Lung (tissue), 12 donors: ENCODE measurements around the gene MATN1. TPM values are rescaled to one million over a fixed set of nuclear protein-coding genes. Genes with fewer than 3 reads are reported as not detected.

Source experiments
- ATAC-seq: fragments of 200-7000 bp; cut with Tn5 transposase; one replicate; pipeline ENCODE4 v1.9.1; 2020; ENCODE audit warnings: moderate number of reproducible peaks; ENCODE audit not compliant: insufficient read depth, low FRiP score
- DNase-seq, 3 donors: peaks; one replicate each; pipeline ENCODE4 v3.0.0-alpha.2; 2013 to 2017
- H3K27ac ChIP-seq, 2 donors: one replicate each; pipeline ENCODE4 v1.5.1; 2013; ENCODE audit warnings: mild to moderate bottlenecking in 2 of 2, moderate library complexity in 2 of 2, control low read depth in 1 of 2, inconsistent platforms in 1 of 2, low read depth in 1 of 2, low read length in 1 of 2
- H3K27me3 ChIP-seq, 3 donors: one replicate each; pipeline ENCODE4 v1.5.1; 2013; ENCODE audit warnings: low read length in 2 of 3; ENCODE audit not compliant: control insufficient read depth in 3 of 3, insufficient read depth in 3 of 3
- H3K36me3 ChIP-seq, 4 donors: one replicate each; pipeline ENCODE4 v1.5.1; 2013; ENCODE audit warnings: low read length in 4 of 4, mild to moderate bottlenecking in 1 of 4, moderate library complexity in 1 of 4; ENCODE audit not compliant: control insufficient read depth in 4 of 4, insufficient read depth in 4 of 4
- H3K4me1 ChIP-seq, 5 donors: one replicate each; pipeline ENCODE4 v1.5.1; 2013; ENCODE audit warnings: low read length in 5 of 5, mild to moderate bottlenecking in 2 of 5, moderate library complexity in 1 of 5; ENCODE audit not compliant: control insufficient read depth in 5 of 5, insufficient read depth in 5 of 5
- H3K4me3 ChIP-seq: one replicate; pipeline ENCODE4 v1.5.1; 2013; ENCODE audit warnings: mild to moderate bottlenecking, control low read depth, moderate library complexity
- H3K9ac ChIP-seq, 2 donors: one replicate each; pipeline ENCODE4 v1.5.1; 2013; ENCODE audit warnings: low read length in 2 of 2, control low read depth in 1 of 2; ENCODE audit not compliant: insufficient read depth in 1 of 2
- H3K9me3 ChIP-seq, 4 donors: one replicate each; pipeline ENCODE4 v1.5.1; 2013; ENCODE audit warnings: low read length in 3 of 4, mild to moderate bottlenecking in 1 of 4, moderate library complexity in 1 of 4; ENCODE audit not compliant: control insufficient read depth in 4 of 4, insufficient read depth in 3 of 4
- WGBS, 2 donors: extraction: QIAGEN DNeasy Blood & Tissue Kit; methylation state at CpG; one replicate each; pipeline ENCODE4 v1.1.7; 2013; 5-methylcytosine and 5-hydroxymethylcytosine counted together
- polyA plus RNA-seq, 2 donors: library from polyadenylated mRNA; stranded (reverse); fragments of 200-250 nt; gene quantifications; one replicate each; pipeline ENCODE4 v1.2.1, GENCODE V29; 2013
- total RNA-seq, 2 donors: library from RNA; depleted of rRNA in 1 of 2; stranded (reverse); fragments of >200 nt in 1 of 2; gene quantifications; one replicate each; pipeline ENCODE4 v1.2.1, GENCODE V29; 2014 to 2021
- TF ChIP-seq, protein P1 (sequence below): IDR thresholded peaks from 2 replicates; pipeline ENCODE4 v1.5.1; 2012; ENCODE audit warnings: mild to moderate bottlenecking; ENCODE audit errors: control extremely low read depth, extremely low read depth
- donor health status: control.
- donor health status: control.
- donor health status: Bipolar disorder and iron deficiency.
- donor health status: healthy.
- donor health status: DM: yes; HTN: yes; CAD: no.

The MATN1 gene
- total and polyA plus RNA-seq, 4 donors = 0.15 to 0.57 (median 0.17) TPM

- Histone ChIP-seq H3K36me3 (peaks cover 0 to 3% (median 0%) of the 10 kb centered on the region in 4 donors), H3K9ac (no peak overlapping the region), H3K4me1 (peaks cover 0 to 3% (median 0%) of the 10 kb centered on the region in 5 donors), H3K9me3 (peaks cover 0 to 2% (median 0%) of the 10 kb centered on the region in 4 donors), H3K27me3 (no peaks in the 10 kb centered on the region), H3K27ac (no peak overlapping the region), H3K4me3 (no peak overlapping the region)
- TF ChIP-seq, protein P1, sequence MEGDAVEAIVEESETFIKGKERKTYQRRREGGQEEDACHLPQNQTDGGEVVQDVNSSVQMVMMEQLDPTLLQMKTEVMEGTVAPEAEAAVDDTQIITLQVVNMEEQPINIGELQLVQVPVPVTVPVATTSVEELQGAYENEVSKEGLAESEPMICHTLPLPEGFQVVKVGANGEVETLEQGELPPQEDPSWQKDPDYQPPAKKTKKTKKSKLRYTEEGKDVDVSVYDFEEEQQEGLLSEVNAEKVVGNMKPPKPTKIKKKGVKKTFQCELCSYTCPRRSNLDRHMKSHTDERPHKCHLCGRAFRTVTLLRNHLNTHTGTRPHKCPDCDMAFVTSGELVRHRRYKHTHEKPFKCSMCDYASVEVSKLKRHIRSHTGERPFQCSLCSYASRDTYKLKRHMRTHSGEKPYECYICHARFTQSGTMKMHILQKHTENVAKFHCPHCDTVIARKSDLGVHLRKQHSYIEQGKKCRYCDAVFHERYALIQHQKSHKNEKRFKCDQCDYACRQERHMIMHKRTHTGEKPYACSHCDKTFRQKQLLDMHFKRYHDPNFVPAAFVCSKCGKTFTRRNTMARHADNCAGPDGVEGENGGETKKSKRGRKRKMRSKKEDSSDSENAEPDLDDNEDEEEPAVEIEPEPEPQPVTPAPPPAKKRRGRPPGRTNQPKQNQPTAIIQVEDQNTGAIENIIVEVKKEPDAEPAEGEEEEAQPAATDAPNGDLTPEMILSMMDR = no peak
- WGBS, 2 donors = 77 to 84% methylated on average over 8 of the region's 8 CpGs
- no peak for ATAC-seq
- no peak for DNase-seq
These were observed 5.0 kb upstream of the MATN1 start for GRCh38 chr1:30728340-30728739.

- Histone ChIP-seq H3K27me3 (no peaks in the 10 kb centered on the region), H3K4me3 (no peak overlapping the region), H3K9me3 (peaks cover 0 to 2% (median 0%) of the 10 kb centered on the region in 4 donors), H3K9ac (no peak overlapping the region), H3K36me3 (peaks cover 0 to 3% (median 0%) of the 10 kb centered on the region in 4 donors), H3K27ac (no peak overlapping the region), H3K4me1 (peaks cover 0 to 3% (median 0%) of the 10 kb centered on the region in 5 donors)
- TF ChIP-seq, protein P1 = no peak
- ATAC-seq = no peak
- DNase-seq = no peak
- WGBS, 2 donors = 95 to 100% methylated on average over 2 of the region's 2 CpGs
These were observed 4.4 kb upstream of the MATN1 start for GRCh38 chr1:30727824-30728223.

GRCh38 chr1:30726773-30727684 is 3.6 kb upstream of the MATN1 start:
- Histone ChIP-seq H3K9me3 (peaks cover 0 to 2% (median 0%) of the 10 kb centered on the region in 4 donors), H3K4me3 (no peak overlapping the region), H3K9ac (no peak overlapping the region), H3K27ac (no peak overlapping the region), H3K27me3 (no peaks in the 10 kb centered on the region), H3K4me1 (peaks cover 0 to 3% (median 0%) of the 10 kb centered on the region in 5 donors), H3K36me3 (peaks cover 0 to 3% (median 0%) of the 10 kb centered on the region in 4 donors)
- 88 to 89% methylated on average over 15 of the region's 15 CpGs for WGBS, 2 donors
- TF ChIP-seq, protein P1 = no peak
- DNase-seq = no peak
- ATAC-seq = no peak
